Lower leg skin (tissue), 3 donors: ENCODE data around the gene LCLAT1.

Experiments used
- POLR2A ChIP-seq, 2 donors: fragments of 450-650 bp; IDR thresholded peaks; one replicate each; pipeline ENCODE4 v1.6.1; 2016 to 2017; ENCODE audit warnings: antibody characterized with exemption in 2 of 2, mild to moderate bottlenecking in 1 of 2, moderate library complexity in 1 of 2
- TF ChIP-seq, protein P1 (sequence below), 3 donors: fragments of 450-650 bp; IDR thresholded peaks; one replicate each; pipeline ENCODE4 v1.5.1; 2016; ENCODE audit warnings: antibody characterized with exemption in 3 of 3, mild to moderate bottlenecking in 3 of 3, moderate library complexity in 2 of 3

DNA sequence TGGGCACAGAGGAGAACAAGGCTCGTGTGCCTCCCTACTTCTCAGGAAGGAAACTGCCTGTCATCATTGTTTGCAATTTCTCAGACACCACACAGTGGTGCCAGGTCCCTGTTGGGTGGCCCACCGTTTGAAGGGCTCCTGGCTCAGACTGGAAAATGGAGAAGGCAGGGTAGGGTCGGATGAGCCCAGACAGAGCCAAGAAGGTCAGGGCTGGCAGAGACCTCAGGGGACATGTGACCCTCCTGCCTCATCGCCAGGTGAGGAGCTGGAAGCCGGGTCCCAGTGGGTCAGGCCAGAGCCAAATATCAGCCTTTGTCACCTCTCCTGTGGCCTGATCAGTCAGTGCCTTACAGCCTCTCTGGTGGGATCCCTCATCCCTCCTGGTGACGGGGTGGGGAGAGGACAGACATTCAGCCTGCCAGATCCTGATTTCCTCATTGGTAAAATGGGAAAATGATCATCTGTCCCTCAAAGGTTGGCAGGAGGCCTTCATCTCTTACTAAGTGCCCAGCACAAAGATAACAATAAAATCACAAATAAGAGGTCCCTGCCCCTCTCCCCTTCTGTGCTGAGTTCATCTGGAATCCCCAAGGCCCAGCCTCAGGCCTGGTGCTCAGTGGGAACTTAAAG, 242.6 kb downstream of the LCLAT1 start:
- TF ChIP-seq, protein P1, sequence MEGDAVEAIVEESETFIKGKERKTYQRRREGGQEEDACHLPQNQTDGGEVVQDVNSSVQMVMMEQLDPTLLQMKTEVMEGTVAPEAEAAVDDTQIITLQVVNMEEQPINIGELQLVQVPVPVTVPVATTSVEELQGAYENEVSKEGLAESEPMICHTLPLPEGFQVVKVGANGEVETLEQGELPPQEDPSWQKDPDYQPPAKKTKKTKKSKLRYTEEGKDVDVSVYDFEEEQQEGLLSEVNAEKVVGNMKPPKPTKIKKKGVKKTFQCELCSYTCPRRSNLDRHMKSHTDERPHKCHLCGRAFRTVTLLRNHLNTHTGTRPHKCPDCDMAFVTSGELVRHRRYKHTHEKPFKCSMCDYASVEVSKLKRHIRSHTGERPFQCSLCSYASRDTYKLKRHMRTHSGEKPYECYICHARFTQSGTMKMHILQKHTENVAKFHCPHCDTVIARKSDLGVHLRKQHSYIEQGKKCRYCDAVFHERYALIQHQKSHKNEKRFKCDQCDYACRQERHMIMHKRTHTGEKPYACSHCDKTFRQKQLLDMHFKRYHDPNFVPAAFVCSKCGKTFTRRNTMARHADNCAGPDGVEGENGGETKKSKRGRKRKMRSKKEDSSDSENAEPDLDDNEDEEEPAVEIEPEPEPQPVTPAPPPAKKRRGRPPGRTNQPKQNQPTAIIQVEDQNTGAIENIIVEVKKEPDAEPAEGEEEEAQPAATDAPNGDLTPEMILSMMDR (IDR thresholded peaks at IDR 0.05): no peak
- no peak for TF ChIP-seq POLR2A (IDR thresholded peaks at IDR 0.05)
